ENCODE data around the gene VASH2.

The VASH2 gene

GRCh38 chr1:212917858-212918257, 32.5 kb upstream of the VASH2 start:
- no peak for TF ChIP-seq USF1 (IDR thresholded peaks at IDR 0.05)
- TF ChIP-seq RAD21 (IDR thresholded peaks at IDR 0.05; ENCODE audit: low read depth) = no peak
- no peak for TF ChIP-seq EGR1 (IDR thresholded peaks at IDR 0.05)
- no peak for TF ChIP-seq NFIC (IDR thresholded peaks at IDR 0.05)
- no peak for TF ChIP-seq TCF12 (IDR thresholded peaks at IDR 0.05; ENCODE audit: low read depth)
- no peak for TF ChIP-seq YY1 (IDR thresholded peaks at IDR 0.05; ENCODE audit: low read depth)
- TF ChIP-seq REST (IDR thresholded peaks at IDR 0.05; ENCODE audit: low read depth) = no peak
- TF ChIP-seq CEBPB (IDR thresholded peaks at IDR 0.05) = no peak
- no peak for TF ChIP-seq ZBTB7A (IDR thresholded peaks at IDR 0.05; ENCODE audit: low read depth)
- no peak for TF ChIP-seq FOXM1 (IDR thresholded peaks at IDR 0.05; ENCODE audit: borderline replicate concordance, low read depth)
- no peak for TF ChIP-seq MAX (IDR thresholded peaks at IDR 0.05)
- TF ChIP-seq CREB1 (IDR thresholded peaks at IDR 0.05; ENCODE audit: low read depth) = no peak
- no peak for TF ChIP-seq TAF1 (IDR thresholded peaks at IDR 0.05; ENCODE audit: low read depth)
- no peak for TF ChIP-seq TEAD4 (IDR thresholded peaks at IDR 0.05)

GRCh38 chr1:212918824-212919223, 31.5 kb upstream of the VASH2 start:
- TF ChIP-seq TCF12 (IDR thresholded peaks at IDR 0.05; ENCODE audit: low read depth) (no peak), USF1 (IDR thresholded peaks at IDR 0.05) (no peak), FOXM1 (IDR thresholded peaks at IDR 0.05; ENCODE audit: borderline replicate concordance, low read depth) (no peak), EGR1 (IDR thresholded peaks at IDR 0.05) (no peak), REST (IDR thresholded peaks at IDR 0.05; ENCODE audit: low read depth) (no peak), CREB1 (IDR thresholded peaks at IDR 0.05; ENCODE audit: low read depth) (no peak), TEAD4 (IDR thresholded peaks at IDR 0.05) (no peak), EP300 (IDR thresholded peaks at IDR 0.05; ENCODE audit: borderline replicate concordance) (no peak), NFIC (IDR thresholded peaks at IDR 0.05) (no peak), MAX (IDR thresholded peaks at IDR 0.05) (no peak), RAD21 (IDR thresholded peaks at IDR 0.05; ENCODE audit: low read depth) (no peak), YY1 (IDR thresholded peaks at IDR 0.05; ENCODE audit: low read depth) (no peak), CEBPB (IDR thresholded peaks at IDR 0.05) (no peak), ZBTB7A (IDR thresholded peaks at IDR 0.05; ENCODE audit: low read depth) (no peak), TAF1 (IDR thresholded peaks at IDR 0.05; ENCODE audit: low read depth) (no peak)

- TF ChIP-seq RAD21 (IDR thresholded peaks at IDR 0.05; ENCODE audit: low read depth) (no peak), EGR1 (IDR thresholded peaks at IDR 0.05) (no peak), CEBPB (IDR thresholded peaks at IDR 0.05) (no peak), REST (IDR thresholded peaks at IDR 0.05; ENCODE audit: low read depth) (no peak)
Measured at GRCh38 chr1:212920246-212920645, 30.1 kb upstream of the VASH2 start.

- TF ChIP-seq FOXM1 (IDR thresholded peaks at IDR 0.05; ENCODE audit: borderline replicate concordance, low read depth) = no peak
- TF ChIP-seq YY1 (IDR thresholded peaks at IDR 0.05; ENCODE audit: low read depth) = no peak
- TF ChIP-seq REST (IDR thresholded peaks at IDR 0.05; ENCODE audit: low read depth) = no peak
- peak; percentile 45 for TF ChIP-seq RAD21 (IDR thresholded peaks at IDR 0.05; ENCODE audit: low read depth)
Measured at GRCh38 chr1:212920896-212921295, 29.4 kb upstream of the VASH2 start.

Measured in Ishikawa (cell line).